ENCODE data around the gene CD22. TPM values are rescaled to one million over a fixed set of nuclear protein-coding genes. Genes with fewer than 3 reads are reported as not detected.
"Not testable (repeated sequence)": the region's sequence is repeated elsewhere in the genome, so short reads cannot be mapped to it uniquely, and the experiment has no call there.

Gene CD22
- 15.4 and 20.6 TPM in 2 replicates for total RNA-seq (2014; rRNA removed; shearing (Covaris generic); ENCODE audit: low replicate concordance)

- no peak for DNase-seq (ENCODE audit: low read depth)
- in situ Hi-C loops (cut with HindIII; ENCODE audit: low pct_unique_long_range_greater_than_20kb, low sequenced_read_pairs), result no loop called here
Observed at GRCh38 chr19:35328851-35329285, at the start of gene CD22. CD22 (plus strand) TSS chr19:35329187; CDS start chr19:35332041, 2,854 bp downstream.

GRCh38 chr19:35279374-35279773 is 49.6 kb upstream of the CD22 start:
- DNase-seq (ENCODE audit: low read depth), result no peak
- in situ Hi-C loops (cut with HindIII; ENCODE audit: low pct_unique_long_range_greater_than_20kb, low sequenced_read_pairs), result no loop called here

- no peak for DNase-seq (ENCODE audit: low read depth)
- in situ Hi-C loops (cut with HindIII; ENCODE audit: low pct_unique_long_range_greater_than_20kb, low sequenced_read_pairs), result no loop called here
Observed at GRCh38 chr19:35279985-35280821, 48.8 kb upstream of the CD22 start.

GRCh38 chr19:35281303-35281702 is 47.7 kb upstream of the CD22 start:
- in situ Hi-C loops (cut with HindIII; ENCODE audit: low pct_unique_long_range_greater_than_20kb, low sequenced_read_pairs), result no loop called here
- DNase-seq (ENCODE audit: low read depth), result no peak

- in situ Hi-C loops (cut with HindIII; ENCODE audit: low pct_unique_long_range_greater_than_20kb, low sequenced_read_pairs), result no loop called here
- no peak for DNase-seq (ENCODE audit: low read depth)
Observed at GRCh38 chr19:35284153-35285094, 44.6 kb upstream of the CD22 start.

GRCh38 chr19:35285095-35285449 is 43.9 kb upstream of the CD22 start:
- no peak for DNase-seq (ENCODE audit: low read depth)
- in situ Hi-C loops (cut with HindIII; ENCODE audit: low pct_unique_long_range_greater_than_20kb, low sequenced_read_pairs), result no loop called here

- DNase-seq (ENCODE audit: low read depth); in situ Hi-C loops (cut with HindIII; ENCODE audit: low pct_unique_long_range_greater_than_20kb, low sequenced_read_pairs): not testable (repeated sequence)
Observed at GRCh38 chr19:35285465-35285864, 43.5 kb upstream of the CD22 start.

- in situ Hi-C loops (cut with HindIII; ENCODE audit: low pct_unique_long_range_greater_than_20kb, low sequenced_read_pairs); DNase-seq (ENCODE audit: low read depth): not testable (repeated sequence)
Observed at GRCh38 chr19:35286101-35286500, 42.9 kb upstream of the CD22 start.

- in situ Hi-C loops (cut with HindIII; ENCODE audit: low pct_unique_long_range_greater_than_20kb, low sequenced_read_pairs), result no loop called here
- no peak for DNase-seq (ENCODE audit: low read depth)
Observed at GRCh38 chr19:35287713-35288112, 41.3 kb upstream of the CD22 start.

- in situ Hi-C loops (cut with HindIII; ENCODE audit: low pct_unique_long_range_greater_than_20kb, low sequenced_read_pairs), result no loop called here
Observed at GRCh38 chr19:35288331-35288730, 40.7 kb upstream of the CD22 start.

GRCh38 chr19:35288906-35289305 is 40.1 kb upstream of the CD22 start:
- DNase-seq (ENCODE audit: low read depth), result no peak
- in situ Hi-C loops (cut with HindIII; ENCODE audit: low pct_unique_long_range_greater_than_20kb, low sequenced_read_pairs), result no loop called here

More at GRCh38 chr19:35288331-35288730, 40.7 kb upstream of the CD22 start:
- DNase-seq (ENCODE audit: low read depth), result no peak

- in situ Hi-C loops (cut with HindIII; ENCODE audit: low pct_unique_long_range_greater_than_20kb, low sequenced_read_pairs), result no loop called here
- DNase-seq (ENCODE audit: low read depth), result no peak
Observed at GRCh38 chr19:35290381-35291127, 38.4 kb upstream of the CD22 start.

- in situ Hi-C loops (cut with HindIII; ENCODE audit: low pct_unique_long_range_greater_than_20kb, low sequenced_read_pairs), result no loop called here
- DNase-seq (ENCODE audit: low read depth), result no peak
Observed at GRCh38 chr19:35291259-35291658, 37.7 kb upstream of the CD22 start.

- in situ Hi-C loops (cut with HindIII; ENCODE audit: low pct_unique_long_range_greater_than_20kb, low sequenced_read_pairs), result no loop called here
- DNase-seq (ENCODE audit: low read depth), result no peak
Observed at GRCh38 chr19:35291916-35292315, 37.1 kb upstream of the CD22 start, which contains the start of gene MAG. MAG (plus strand) TSS chr19:35292161; CDS start chr19:35295409, 3,248 bp downstream.

GRCh38 chr19:35292421-35293362 is 36.3 kb upstream of the CD22 start:
- in situ Hi-C loops (cut with HindIII; ENCODE audit: low pct_unique_long_range_greater_than_20kb, low sequenced_read_pairs), result no loop called here
- no peak for DNase-seq (ENCODE audit: low read depth)

- in situ Hi-C loops (cut with HindIII; ENCODE audit: low pct_unique_long_range_greater_than_20kb, low sequenced_read_pairs), result no loop called here
Observed at GRCh38 chr19:35293363-35293739, 35.6 kb upstream of the CD22 start.

GRCh38 chr19:35293808-35294207 is 35.2 kb upstream of the CD22 start:
- in situ Hi-C loops (cut with HindIII; ENCODE audit: low pct_unique_long_range_greater_than_20kb, low sequenced_read_pairs), result no loop called here
- no peak for DNase-seq (ENCODE audit: low read depth)

More at GRCh38 chr19:35293363-35293739, 35.6 kb upstream of the CD22 start:
- DNase-seq (ENCODE audit: low read depth), result no peak

Measured in Caki2 (cell line).